IgD-negative memory B cell (primary cell): ENCODE data around the gene FOXQ1. TPM values are rescaled to one million over a fixed set of nuclear protein-coding genes. Genes with fewer than 3 reads are reported as not detected.
"Not testable (repeated sequence)": the region's sequence is repeated elsewhere in the genome, so short reads cannot be mapped to it uniquely, and the experiment has no call there.

Experiments used
- H3K27ac Mint-ChIP-seq, 3 donors: one replicate each; pipeline ENCODE4 v1.8.0; 2020 to 2022; ENCODE audit warnings: mild to moderate bottlenecking in 3 of 3, mixed read lengths in 3 of 3, moderate library complexity in 1 of 3
- H3K27me3 Mint-ChIP-seq: one replicate; pipeline ENCODE4 v1.8.0; 2021; ENCODE audit warnings: mixed read lengths
- H3K36me3 Mint-ChIP-seq: one replicate; pipeline ENCODE4 v1.8.0; 2020; ENCODE audit warnings: mild to moderate bottlenecking, mixed read lengths
- H3K4me1 Mint-ChIP-seq, 3 donors: one replicate each; pipeline ENCODE4 v1.8.0; 2020 to 2022; ENCODE audit warnings: mixed read lengths in 3 of 3, mild to moderate bottlenecking in 1 of 3
- H3K4me3 Mint-ChIP-seq, 4 donors: one replicate each; pipeline ENCODE4 v1.8.0; 2020 to 2022; ENCODE audit warnings: mild to moderate bottlenecking in 4 of 4, mixed read lengths in 4 of 4, moderate library complexity in 3 of 4
- H3K9me3 Mint-ChIP-seq, 3 donors: one replicate each; pipeline ENCODE4 v1.8.0; 2020 to 2021; ENCODE audit warnings: mixed read lengths in 3 of 3, mild to moderate bottlenecking in 1 of 3
- polyA plus RNA-seq: library from polyadenylated mRNA; unstranded; fragments of 300-500 nt; fragmentation: Illumina TruSeq; gene quantifications from one replicate; pipeline ENCODE4 v1.2.3, GENCODE V29; 2021

The FOXQ1 gene
- polyA plus RNA-seq, 1 donor from 2014 or later, result not detected

DNA sequence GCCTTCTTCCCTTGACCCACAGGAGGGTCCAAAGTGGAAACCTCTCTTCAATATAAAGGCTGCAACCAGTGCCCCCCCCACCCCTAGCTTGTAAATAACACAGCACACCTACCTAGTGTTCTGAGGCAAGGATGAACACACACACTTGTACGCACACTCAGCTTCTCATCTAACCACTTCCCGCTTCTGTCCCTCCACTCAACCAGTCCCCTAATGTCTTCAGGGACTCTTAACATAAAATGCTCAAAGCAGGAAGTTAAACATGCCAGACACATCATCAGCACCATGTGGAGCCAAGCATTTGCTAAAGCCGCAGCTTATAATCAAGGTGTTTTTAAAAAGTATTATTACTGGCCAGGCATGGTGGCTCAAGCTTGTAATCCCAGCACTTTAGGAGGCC, 35.3 kb downstream of the FOXQ1 start:
- H3K27me3 Mint-ChIP-seq, result peaks cover 18% of the 10 kb centered on the region
- peaks cover 4 to 41% (median 23%) of the 10 kb centered on the region in 3 donors for H3K9me3 Mint-ChIP-seq
- no peaks in the 10 kb centered on the region for H3K36me3 Mint-ChIP-seq
- H3K4me3 Mint-ChIP-seq, result no peak overlapping the region
- no peaks in the 10 kb centered on the region for H3K4me1 Mint-ChIP-seq
- H3K27ac Mint-ChIP-seq, result no peak overlapping the region

GRCh38 chr6:1348675-1349074, 36.8 kb downstream of the FOXQ1 start:
- Mint-ChIP-seq H3K4me3 (no peak overlapping the region), H3K27ac (no peak overlapping the region), H3K36me3 (no peaks in the 10 kb centered on the region), H3K4me1 (no peaks in the 10 kb centered on the region), H3K9me3 (peaks cover 10 to 37% (median 23%) of the 10 kb centered on the region in 3 donors), H3K27me3 (peaks cover 27% of the 10 kb centered on the region)

- Mint-ChIP-seq H3K9me3 (peaks cover 10 to 28% (median 18%) of the 10 kb centered on the region in 3 donors), H3K27me3 (peaks cover 31% of the 10 kb centered on the region)
Observed at GRCh38 chr6:1349655-1350054, 37.8 kb downstream of the FOXQ1 start.

DNA sequence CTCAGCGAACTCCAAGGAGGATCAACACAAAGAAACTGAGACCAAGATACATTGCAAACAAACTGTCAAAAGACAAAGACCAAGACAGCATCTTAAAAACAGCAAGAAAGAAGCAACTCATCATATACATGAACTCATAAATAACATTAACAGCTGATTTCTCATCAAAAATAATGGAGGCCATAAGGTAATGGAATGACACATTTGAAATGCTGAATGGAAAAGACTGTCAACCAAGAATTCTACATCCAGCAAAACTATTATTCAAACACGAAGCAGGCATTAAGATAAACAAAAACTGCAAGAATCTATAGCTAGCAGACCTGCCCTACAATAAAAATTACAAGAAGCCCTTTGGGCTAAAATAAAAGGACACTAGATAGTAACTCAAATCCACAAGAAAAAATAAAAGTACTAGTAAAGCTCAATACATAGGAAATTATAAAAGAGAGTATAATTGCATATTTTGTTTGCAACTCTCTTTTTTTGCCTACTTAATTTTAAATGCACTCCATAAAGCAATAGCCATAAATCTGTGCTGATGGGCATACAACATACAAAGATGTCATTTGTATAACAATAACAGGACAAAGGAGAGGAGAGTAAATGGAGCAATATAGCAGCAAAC, 39.6 kb downstream of the FOXQ1 start:
- Mint-ChIP-seq H3K27ac (no peak overlapping the region), H3K36me3 (peaks cover 2% of the 10 kb centered on the region), H3K4me1 (no peaks in the 10 kb centered on the region), H3K4me3 (peak overlapping the region in 1 of 4 donors; percentile 43), H3K27me3 (peaks cover 23% of the 10 kb centered on the region), H3K9me3 (peaks cover 9 to 22% (median 18%) of the 10 kb centered on the region in 3 donors)

More at GRCh38 chr6:1349655-1350054, 37.8 kb downstream of the FOXQ1 start:
- H3K36me3 Mint-ChIP-seq, result no peaks in the 10 kb centered on the region
- no peaks in the 10 kb centered on the region for H3K4me1 Mint-ChIP-seq
- H3K4me3 Mint-ChIP-seq, result no peak overlapping the region
- no peak overlapping the region for H3K27ac Mint-ChIP-seq

DNA sequence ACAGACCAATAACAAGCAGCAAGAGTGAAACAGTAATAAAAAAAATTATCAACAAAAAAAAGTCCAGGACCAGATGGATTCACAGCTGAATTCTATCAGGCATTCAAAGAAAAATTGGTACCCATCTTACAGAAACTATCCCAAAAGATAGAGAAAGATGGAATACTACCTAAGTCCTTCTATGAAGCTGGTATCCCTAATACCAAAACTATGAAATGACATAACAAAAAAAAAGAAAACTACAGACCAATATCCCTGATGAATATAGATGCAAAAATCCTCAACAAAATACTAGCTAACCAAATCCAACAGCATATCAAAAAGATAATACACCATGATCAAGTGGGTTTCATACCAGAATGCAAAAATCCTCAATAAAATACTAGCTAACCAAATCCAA, 43.2 kb downstream of the FOXQ1 start:
- Mint-ChIP-seq H3K9me3 (peaks cover 7 to 18% (median 18%) of the 10 kb centered on the region in 3 donors), H3K27me3 (peaks cover 17% of the 10 kb centered on the region)
- H3K4me3 Mint-ChIP-seq, H3K36me3 Mint-ChIP-seq, H3K27ac Mint-ChIP-seq, H3K4me1 Mint-ChIP-seq: not testable (repeated sequence)

GRCh38 chr6:1361717-1362116, 49.8 kb downstream of the FOXQ1 start:
- not testable (repeated sequence) for H3K36me3 Mint-ChIP-seq, H3K4me1 Mint-ChIP-seq, H3K27ac Mint-ChIP-seq, H3K9me3 Mint-ChIP-seq
- peak overlapping the region in 1 of 4 donors; percentile 37 for H3K4me3 Mint-ChIP-seq
- H3K27me3 Mint-ChIP-seq, result peaks cover 17% of the 10 kb centered on the region

GRCh38 chr6:1362643-1363042, 50.7 kb downstream of the FOXQ1 start:
- Mint-ChIP-seq H3K36me3 (no peaks in the 10 kb centered on the region), H3K4me3 (no peak overlapping the region), H3K27me3 (peaks cover 17% of the 10 kb centered on the region), H3K27ac (no peak overlapping the region), H3K9me3 (peaks cover 0 to 2% (median 0%) of the 10 kb centered on the region in 3 donors), H3K4me1 (peaks cover 0 to 2% (median 0%) of the 10 kb centered on the region in 3 donors)

GRCh38 chr6:1363298-1363697, 51.4 kb downstream of the FOXQ1 start:
- Mint-ChIP-seq H3K9me3 (peaks cover 0 to 2% (median 0%) of the 10 kb centered on the region in 3 donors), H3K27me3 (peaks cover 22% of the 10 kb centered on the region), H3K4me1 (peaks cover 0 to 2% (median 0%) of the 10 kb centered on the region in 3 donors), H3K27ac (no peak overlapping the region), H3K36me3 (no peaks in the 10 kb centered on the region), H3K4me3 (no peak overlapping the region)

GRCh38 chr6:1363729-1364572, 52.1 kb downstream of the FOXQ1 start:
- Mint-ChIP-seq H3K9me3 (peaks cover 0 to 2% (median 0%) of the 10 kb centered on the region in 3 donors), H3K27ac (no peak overlapping the region), H3K4me3 (no peak overlapping the region), H3K27me3 (peaks cover 22% of the 10 kb centered on the region), H3K4me1 (peaks cover 0 to 2% (median 0%) of the 10 kb centered on the region in 3 donors), H3K36me3 (no peaks in the 10 kb centered on the region)

Other genes starting within 250 kb of the FOXQ1 start
- not detected for gene FOXF2, start 77.5 kb downstream of the FOXQ1 start, polyA plus RNA-seq